ENCODE data around the gene ZNF282. TPM values are rescaled to one million over a fixed set of nuclear protein-coding genes. Genes with fewer than 3 reads are reported as not detected.

The ZNF282 gene
- total RNA-seq, 1 experiment from 2014 or later: 39.0 TPM

GRCh38 chr7:149199234-149199995, 4.1 kb downstream of the ZNF282 start:
- TF ChIP-seq CTCF (conservative IDR thresholded peaks at IDR 0.05): no peak
- no peak overlapping the region for H3T11ph ChIP-seq (ENCODE audit: low read length)
- peaks cover 3% of the 10 kb centered on the region; the same call in 1 of the 2 replicates for H3K79me2 ChIP-seq (ENCODE audit: insufficient read depth, low read length)
- no CpG with 5 or more reads among the region's 6 CpGs for WGBS (ENCODE audit: extremely low coverage, insufficient read length, low lambda C conversion rate)
- H3K79me1 ChIP-seq (ENCODE audit: insufficient read depth, low read depth, low read length, poor library complexity, severe bottlenecking): peaks cover 10% of the 10 kb centered on the region
- H3K18ac ChIP-seq (ENCODE audit: insufficient read length, low read depth, low read length): no peak overlapping the region
- H3K4me1 ChIP-seq (ENCODE audit: insufficient read depth, low read length): no peaks in the 10 kb centered on the region
- H3K4ac ChIP-seq (ENCODE audit: low read depth, low read length): no peak overlapping the region
- H4K91ac ChIP-seq (ENCODE audit: insufficient read length, low read depth, low read length): no peak overlapping the region
- DNase-seq: no peak
- no peak overlapping the region for H3K23ac ChIP-seq (ENCODE audit: insufficient read length, low read depth, low read length)
- H3K14ac ChIP-seq (ENCODE audit: insufficient read depth, low read length): no peak overlapping the region
- no peak overlapping the region for H2AK5ac ChIP-seq (ENCODE audit: insufficient read length, low read length)
- H4K8ac ChIP-seq (replicated peaks; ENCODE audit: insufficient read length, low read depth, low read length): no peak overlapping the region
- no peak overlapping the region for H4K5ac ChIP-seq (ENCODE audit: insufficient read length, low read depth, low read length)
- no peak overlapping the region for H2BK5ac ChIP-seq (ENCODE audit: insufficient read length, low read length)
- H3K56ac ChIP-seq (ENCODE audit: insufficient read length, low read depth, low read length): no peak overlapping the region
- H3K9me3 Mint-ChIP-seq: no peaks in the 10 kb centered on the region; a peak in 1 of 5 replicates
- H2BK20ac ChIP-seq (ENCODE audit: low read depth, low read length, poor library complexity, severe bottlenecking): no peak overlapping the region
- no peaks in the 10 kb centered on the region for H3K27me3 Mint-ChIP-seq (ENCODE audit: low read depth)
- H3K9me3 ChIP-seq (ENCODE audit: control insufficient read depth, low read depth, low read length): no peaks in the 10 kb centered on the region
- no peak overlapping the region for H3K4me3 Mint-ChIP-seq
- H2BK120ac ChIP-seq (ENCODE audit: low read depth, low read length, poor library complexity, severe bottlenecking): no peak overlapping the region
- H3K23me2 ChIP-seq (ENCODE audit: insufficient read length, low read depth, low read length, poor library complexity, severe bottlenecking): peaks cover 7% of the 10 kb centered on the region
- no peak overlapping the region for H2AFZ ChIP-seq (ENCODE audit: low read length)
- peaks cover 18 to 27% of the 10 kb centered on the region in 2 experiments for H3K4me1 Mint-ChIP-seq
- H2BK12ac ChIP-seq (ENCODE audit: insufficient read length, low read depth, low read length): no peak overlapping the region
- H3K9ac ChIP-seq (ENCODE audit: extremely low read depth, insufficient read length, low read length): no peak overlapping the region
- no peak overlapping the region for H2BK15ac ChIP-seq (ENCODE audit: low read depth, low read length)
- no peak overlapping the region for H3K27ac ChIP-seq (ENCODE audit: insufficient read length, low read depth, low read length)
- H3K36me3 Mint-ChIP-seq (ENCODE audit: insufficient read depth in 1 of 3, low read depth in 3 of 3): peaks cover 50 to 74% (median 69%) of the 10 kb centered on the region in 3 experiments
- H3K4me2 ChIP-seq (ENCODE audit: insufficient read depth, insufficient read length, low read length): no peak overlapping the region
- H4K20me1 ChIP-seq (ENCODE audit: control insufficient read depth, insufficient read depth, insufficient read length): no peaks in the 10 kb centered on the region
- H3K27ac Mint-ChIP-seq: 0 out of 7 replicates have a peak overlapping the region, but pooled peaks of 1 of the 3 experiments have one; percentile 20
- no peaks in the 10 kb centered on the region for H3K27me3 ChIP-seq (ENCODE audit: insufficient read depth, low read length)

Measured in H9 (cell line).